Measurements from ENCODE around the gene DPP4.

The DPP4 gene

GRCh38 chr2:161952783-161953191 is 121.2 kb downstream of the DPP4 start:
- Histone ChIP-seq H3K27ac (ENCODE audit: low read depth in 2 of 2, low read length in 2 of 2) (no peak overlapping the region), H3K9ac (ENCODE audit: low read depth in 1 of 2, low read length in 2 of 2) (no peak overlapping the region), H3K27me3 (ENCODE audit: control insufficient read depth in 2 of 2, insufficient read depth in 2 of 2, low read length in 2 of 2) (no peaks in the 10 kb centered on the region), H3K9me3 (ENCODE audit: control insufficient read depth in 2 of 2, low read length in 2 of 2) (no peaks in the 10 kb centered on the region), H3K4me3 (ENCODE audit: low read length in 2 of 2) (no peak overlapping the region), H3K36me3 (ENCODE audit: control insufficient read depth in 2 of 2, insufficient read depth in 2 of 2, low read length in 2 of 2) (no peaks in the 10 kb centered on the region), H3K4me1 (ENCODE audit: control insufficient read depth in 2 of 2, insufficient read depth in 2 of 2, low read length in 2 of 2) (peaks cover 2 to 3% of the 10 kb centered on the region in 2 donors)

- Histone ChIP-seq H3K27me3 (ENCODE audit: control insufficient read depth in 2 of 2, insufficient read depth in 2 of 2, low read length in 2 of 2) (no peaks in the 10 kb centered on the region), H3K4me3 (ENCODE audit: low read length in 2 of 2) (no peak overlapping the region), H3K36me3 (ENCODE audit: control insufficient read depth in 2 of 2, insufficient read depth in 2 of 2, low read length in 2 of 2) (no peaks in the 10 kb centered on the region), H3K9me3 (ENCODE audit: control insufficient read depth in 2 of 2, low read length in 2 of 2) (no peaks in the 10 kb centered on the region), H3K9ac (ENCODE audit: low read depth in 1 of 2, low read length in 2 of 2) (no peak overlapping the region), H3K4me1 (ENCODE audit: control insufficient read depth in 2 of 2, insufficient read depth in 2 of 2, low read length in 2 of 2) (peaks cover 0 to 6% of the 10 kb centered on the region in 2 donors), H3K27ac (ENCODE audit: low read depth in 2 of 2, low read length in 2 of 2) (no peak overlapping the region)
These were observed 126.2 kb downstream of the DPP4 start for GRCh38 chr2:161947836-161948235.

DNA sequence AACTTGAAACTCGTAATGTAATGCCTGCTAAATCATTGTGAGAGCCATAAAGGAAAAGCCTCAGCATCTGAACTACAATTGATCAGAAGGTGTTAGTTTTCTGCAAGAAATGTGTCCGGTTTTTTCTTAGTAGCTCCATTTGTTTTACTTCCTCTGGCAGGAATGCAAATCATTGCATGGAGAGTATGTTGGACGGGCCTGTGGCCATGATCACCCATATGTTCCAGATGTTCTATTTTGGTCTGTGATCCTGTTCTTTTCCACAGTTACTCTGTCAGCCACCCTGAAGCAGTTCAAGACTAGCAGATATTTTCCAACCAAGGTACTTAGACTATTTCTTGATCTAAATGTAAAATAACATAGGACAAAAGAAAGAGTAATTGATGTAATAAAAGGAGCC is 126.6 kb downstream of the DPP4 start:
- Histone ChIP-seq H3K4me1 (ENCODE audit: control insufficient read depth in 2 of 2, insufficient read depth in 2 of 2, low read length in 2 of 2) (peaks cover 0 to 6% of the 10 kb centered on the region in 2 donors), H3K4me3 (ENCODE audit: low read length in 2 of 2) (no peak overlapping the region), H3K9me3 (ENCODE audit: control insufficient read depth in 2 of 2, low read length in 2 of 2) (no peaks in the 10 kb centered on the region), H3K36me3 (ENCODE audit: control insufficient read depth in 2 of 2, insufficient read depth in 2 of 2, low read length in 2 of 2) (no peaks in the 10 kb centered on the region), H3K27ac (ENCODE audit: low read depth in 2 of 2, low read length in 2 of 2) (no peak overlapping the region), H3K9ac (ENCODE audit: low read depth in 1 of 2, low read length in 2 of 2) (no peak overlapping the region), H3K27me3 (ENCODE audit: control insufficient read depth in 2 of 2, insufficient read depth in 2 of 2, low read length in 2 of 2) (no peaks in the 10 kb centered on the region)

GRCh38 chr2:161946489-161947107 is 127.4 kb downstream of the DPP4 start:
- Histone ChIP-seq H3K4me3 (ENCODE audit: low read length in 2 of 2) (no peak overlapping the region), H3K27me3 (ENCODE audit: control insufficient read depth in 2 of 2, insufficient read depth in 2 of 2, low read length in 2 of 2) (no peaks in the 10 kb centered on the region), H3K9me3 (ENCODE audit: control insufficient read depth in 2 of 2, low read length in 2 of 2) (no peaks in the 10 kb centered on the region), H3K4me1 (ENCODE audit: control insufficient read depth in 2 of 2, insufficient read depth in 2 of 2, low read length in 2 of 2) (peaks cover 0 to 6% of the 10 kb centered on the region in 2 donors), H3K27ac (ENCODE audit: low read depth in 2 of 2, low read length in 2 of 2) (no peak overlapping the region), H3K9ac (ENCODE audit: low read depth in 1 of 2, low read length in 2 of 2) (no peak overlapping the region), H3K36me3 (ENCODE audit: control insufficient read depth in 2 of 2, insufficient read depth in 2 of 2, low read length in 2 of 2) (no peaks in the 10 kb centered on the region)

- H3K4me1 ChIP-seq (ENCODE audit: control insufficient read depth in 2 of 2, insufficient read depth in 2 of 2, low read length in 2 of 2): peaks cover 0 to 6% of the 10 kb centered on the region in 2 donors
- H3K36me3 ChIP-seq (ENCODE audit: control insufficient read depth in 2 of 2, insufficient read depth in 2 of 2, low read length in 2 of 2): no peaks in the 10 kb centered on the region
- no peaks in the 10 kb centered on the region for H3K27me3 ChIP-seq (ENCODE audit: control insufficient read depth in 2 of 2, insufficient read depth in 2 of 2, low read length in 2 of 2)
- H3K9ac ChIP-seq (ENCODE audit: low read depth in 1 of 2, low read length in 2 of 2): no peak overlapping the region
- no peaks in the 10 kb centered on the region for H3K9me3 ChIP-seq (ENCODE audit: control insufficient read depth in 2 of 2, low read length in 2 of 2)
- H3K27ac ChIP-seq (ENCODE audit: low read depth in 2 of 2, low read length in 2 of 2): no peak overlapping the region
- no peak overlapping the region for H3K4me3 ChIP-seq (ENCODE audit: low read length in 2 of 2)
These were observed 131.0 kb downstream of the DPP4 start for GRCh38 chr2:161943011-161943410.
